ENCODE measurements around the gene NUP210L.

DNA sequence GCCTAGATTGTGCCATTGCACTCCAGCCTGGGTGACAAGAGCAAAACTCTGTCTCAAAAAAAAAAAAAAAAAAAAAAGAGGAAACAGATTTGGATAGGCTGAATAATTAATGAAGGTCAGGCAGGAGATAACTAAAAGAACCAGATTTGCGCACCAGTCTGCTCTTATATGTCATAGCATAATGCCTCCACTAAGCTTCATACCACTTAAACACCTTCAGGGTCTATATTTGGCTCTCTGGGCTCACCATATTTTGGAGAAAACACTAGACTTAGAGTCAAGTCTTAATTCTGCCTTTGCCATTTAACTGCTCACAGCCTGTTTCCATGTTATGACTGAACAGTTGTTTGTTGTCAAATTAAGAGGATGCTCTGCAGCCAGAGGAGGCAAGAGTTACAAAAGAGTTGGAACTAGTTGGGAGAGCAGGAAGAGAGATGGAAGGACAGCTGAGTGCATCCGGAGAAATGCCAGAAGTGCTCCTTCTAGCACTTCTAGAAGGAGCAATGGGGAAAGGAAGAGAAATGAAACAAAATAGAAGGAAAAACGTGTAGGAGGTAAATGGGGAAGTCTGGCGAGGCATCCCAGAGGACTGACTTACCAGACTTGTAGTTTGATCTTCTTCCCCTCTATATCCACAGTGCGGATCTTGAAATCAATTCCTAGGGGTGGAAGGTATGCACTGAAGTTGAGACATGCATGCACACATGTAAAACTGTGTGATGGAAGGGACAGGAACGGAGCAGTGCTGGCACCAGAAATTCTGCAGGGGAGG lies 170.6 kb downstream of the NUP210L start:
- TF ChIP-seq, protein P1, sequence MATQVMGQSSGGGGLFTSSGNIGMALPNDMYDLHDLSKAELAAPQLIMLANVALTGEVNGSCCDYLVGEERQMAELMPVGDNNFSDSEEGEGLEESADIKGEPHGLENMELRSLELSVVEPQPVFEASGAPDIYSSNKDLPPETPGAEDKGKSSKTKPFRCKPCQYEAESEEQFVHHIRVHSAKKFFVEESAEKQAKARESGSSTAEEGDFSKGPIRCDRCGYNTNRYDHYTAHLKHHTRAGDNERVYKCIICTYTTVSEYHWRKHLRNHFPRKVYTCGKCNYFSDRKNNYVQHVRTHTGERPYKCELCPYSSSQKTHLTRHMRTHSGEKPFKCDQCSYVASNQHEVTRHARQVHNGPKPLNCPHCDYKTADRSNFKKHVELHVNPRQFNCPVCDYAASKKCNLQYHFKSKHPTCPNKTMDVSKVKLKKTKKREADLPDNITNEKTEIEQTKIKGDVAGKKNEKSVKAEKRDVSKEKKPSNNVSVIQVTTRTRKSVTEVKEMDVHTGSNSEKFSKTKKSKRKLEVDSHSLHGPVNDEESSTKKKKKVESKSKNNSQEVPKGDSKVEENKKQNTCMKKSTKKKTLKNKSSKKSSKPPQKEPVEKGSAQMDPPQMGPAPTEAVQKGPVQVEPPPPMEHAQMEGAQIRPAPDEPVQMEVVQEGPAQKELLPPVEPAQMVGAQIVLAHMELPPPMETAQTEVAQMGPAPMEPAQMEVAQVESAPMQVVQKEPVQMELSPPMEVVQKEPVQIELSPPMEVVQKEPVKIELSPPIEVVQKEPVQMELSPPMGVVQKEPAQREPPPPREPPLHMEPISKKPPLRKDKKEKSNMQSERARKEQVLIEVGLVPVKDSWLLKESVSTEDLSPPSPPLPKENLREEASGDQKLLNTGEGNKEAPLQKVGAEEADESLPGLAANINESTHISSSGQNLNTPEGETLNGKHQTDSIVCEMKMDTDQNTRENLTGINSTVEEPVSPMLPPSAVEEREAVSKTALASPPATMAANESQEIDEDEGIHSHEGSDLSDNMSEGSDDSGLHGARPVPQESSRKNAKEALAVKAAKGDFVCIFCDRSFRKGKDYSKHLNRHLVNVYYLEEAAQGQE (IDR thresholded peaks at IDR 0.05; ENCODE audit: unreplicated experiment), result no peak
- TF ChIP-seq CTCF (conservative IDR thresholded peaks at IDR 0.05; ENCODE audit: low read depth in 2 of 2) (no peak), EZH2 (IDR thresholded peaks at IDR 0.05; ENCODE audit: low read depth, unreplicated experiment) (no peak), STAT1 (IDR thresholded peaks at IDR 0.05; ENCODE audit: unreplicated experiment) (no peak), EZH2phosphoT487 (IDR thresholded peaks at IDR 0.05; ENCODE audit: unreplicated experiment) (no peak), JUNB (IDR thresholded peaks at IDR 0.05; ENCODE audit: unreplicated experiment) (no peak), CREB1 (CRISPR knock-in tag; IDR thresholded peaks at IDR 0.05; ENCODE audit: low read depth) (no peak), ZNF462 (CRISPR knock-in tag; IDR thresholded peaks at IDR 0.05) (no peak), ZNF114 (CRISPR knock-in tag; IDR thresholded peaks at IDR 0.05) (no peak)
